ENCODE data around the gene SLC6A13. TPM values are rescaled to one million over a fixed set of nuclear protein-coding genes. Genes with fewer than 3 reads are reported as not detected.

Gene SLC6A13
- total RNA-seq, 1 experiment from 2014 or later: not detected

DNA sequence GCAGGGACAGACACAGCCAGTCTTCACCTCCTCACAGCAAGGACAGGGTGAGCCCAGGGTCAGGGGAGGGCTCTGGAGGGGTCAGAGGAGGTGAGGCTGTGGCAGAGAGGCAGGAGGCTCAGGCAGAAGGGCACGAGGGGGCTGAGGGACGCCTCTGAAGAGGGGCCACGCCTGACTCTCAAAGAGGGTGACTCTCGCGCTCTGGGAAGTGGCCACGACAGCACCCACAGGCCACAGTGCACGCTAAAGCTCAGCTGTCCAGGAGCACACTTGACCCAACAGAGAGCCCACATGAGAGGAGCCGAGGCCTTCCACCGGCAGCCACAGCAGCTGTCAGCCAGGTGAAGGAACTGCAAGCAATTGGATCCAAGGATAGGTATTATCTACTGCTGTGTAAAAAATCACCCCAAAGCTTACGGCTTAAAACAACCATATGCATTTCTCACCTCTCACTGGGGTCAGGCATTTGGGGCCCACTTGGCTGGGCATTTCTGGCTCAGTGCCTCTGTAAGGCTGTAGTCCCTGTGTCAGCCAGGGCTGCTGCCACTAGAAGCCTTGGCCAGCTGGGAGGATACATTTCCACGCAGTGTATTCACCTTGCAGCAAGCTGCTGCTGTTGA is 76.5 kb downstream of the SLC6A13 start:
- ChIA-PET CTCF (no interaction called here), POLR2A (ENCODE audit: low non-redundant PET) (no interaction called here)
- Histone ChIP-seq H3K27ac (ENCODE audit: low read depth, low read length, poor library complexity, severe bottlenecking) (no peak overlapping the region), H3K4me3 (ENCODE audit: low read depth, low read length, poor library complexity, severe bottlenecking) (no peak overlapping the region), H3K4me1 (ENCODE audit: insufficient read depth, low read length, poor library complexity, severe bottlenecking) (no peaks in the 10 kb centered on the region), H3K36me3 (ENCODE audit: insufficient read depth, low read length, poor library complexity, severe bottlenecking) (no peaks in the 10 kb centered on the region), H3K9me3 (ENCODE audit: low read depth, low read length, poor library complexity, severe bottlenecking) (no peaks in the 10 kb centered on the region), H3K27me3 (replicated peaks; ENCODE audit: insufficient read depth, low read depth, low read length, poor library complexity) (no peaks in the 10 kb centered on the region)
- TF ChIP-seq EZH2 (IDR thresholded peaks at IDR 0.05; ENCODE audit: borderline replicate concordance, low read depth, low read length, poor library complexity, severe bottlenecking): no peak
- no TSS peak for BruUV-seq (replicated peaks)
- no peak for DNase-seq (ENCODE audit: low spot score)
- intact Hi-C loops (cut with micrococcal nuclease; ENCODE audit: unreplicated experiment): no loop called here

GRCh38 chr12:185576-185955 is 77.1 kb downstream of the SLC6A13 start:
- H3K4me3 ChIP-seq (ENCODE audit: low read depth, low read length, poor library complexity, severe bottlenecking): no peak overlapping the region
- ChIA-PET CTCF (no interaction called here), POLR2A (ENCODE audit: low non-redundant PET) (no interaction called here)
- intact Hi-C loops (cut with micrococcal nuclease; ENCODE audit: unreplicated experiment): no loop called here
- TF ChIP-seq, protein P1, sequence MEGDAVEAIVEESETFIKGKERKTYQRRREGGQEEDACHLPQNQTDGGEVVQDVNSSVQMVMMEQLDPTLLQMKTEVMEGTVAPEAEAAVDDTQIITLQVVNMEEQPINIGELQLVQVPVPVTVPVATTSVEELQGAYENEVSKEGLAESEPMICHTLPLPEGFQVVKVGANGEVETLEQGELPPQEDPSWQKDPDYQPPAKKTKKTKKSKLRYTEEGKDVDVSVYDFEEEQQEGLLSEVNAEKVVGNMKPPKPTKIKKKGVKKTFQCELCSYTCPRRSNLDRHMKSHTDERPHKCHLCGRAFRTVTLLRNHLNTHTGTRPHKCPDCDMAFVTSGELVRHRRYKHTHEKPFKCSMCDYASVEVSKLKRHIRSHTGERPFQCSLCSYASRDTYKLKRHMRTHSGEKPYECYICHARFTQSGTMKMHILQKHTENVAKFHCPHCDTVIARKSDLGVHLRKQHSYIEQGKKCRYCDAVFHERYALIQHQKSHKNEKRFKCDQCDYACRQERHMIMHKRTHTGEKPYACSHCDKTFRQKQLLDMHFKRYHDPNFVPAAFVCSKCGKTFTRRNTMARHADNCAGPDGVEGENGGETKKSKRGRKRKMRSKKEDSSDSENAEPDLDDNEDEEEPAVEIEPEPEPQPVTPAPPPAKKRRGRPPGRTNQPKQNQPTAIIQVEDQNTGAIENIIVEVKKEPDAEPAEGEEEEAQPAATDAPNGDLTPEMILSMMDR (conservative IDR thresholded peaks at IDR 0.05; ENCODE audit: low read depth, low read length): no peak
- no peak for TF ChIP-seq EZH2 (IDR thresholded peaks at IDR 0.05; ENCODE audit: borderline replicate concordance, low read depth, low read length, poor library complexity, severe bottlenecking)
- no peaks in the 10 kb centered on the region for H3K4me1 ChIP-seq (ENCODE audit: insufficient read depth, low read length, poor library complexity, severe bottlenecking)
- H3K27ac ChIP-seq (ENCODE audit: low read depth, low read length, poor library complexity, severe bottlenecking): no peak overlapping the region
- H3K9me3 ChIP-seq (ENCODE audit: low read depth, low read length, poor library complexity, severe bottlenecking): no peaks in the 10 kb centered on the region
- no peaks in the 10 kb centered on the region for H3K36me3 ChIP-seq (ENCODE audit: insufficient read depth, low read length, poor library complexity, severe bottlenecking)
- BruUV-seq (replicated peaks): no TSS peak
- no peaks in the 10 kb centered on the region for H3K27me3 ChIP-seq (replicated peaks; ENCODE audit: insufficient read depth, low read depth, low read length, poor library complexity)
- DNase-seq (ENCODE audit: low spot score): no peak

GRCh38 chr12:184811-185575 is 77.6 kb downstream of the SLC6A13 start:
- ChIA-PET POLR2A (ENCODE audit: low non-redundant PET) (interaction anchor here (0.6 kb wide), 1 partner anchor 227 kb away, joined by 4 read pairs; no protein-coding TSS in a partner anchor), CTCF (no interaction called here)
- Histone ChIP-seq H3K4me3 (ENCODE audit: low read depth, low read length, poor library complexity, severe bottlenecking) (no peak overlapping the region), H3K27me3 (replicated peaks; ENCODE audit: insufficient read depth, low read depth, low read length, poor library complexity) (no peaks in the 10 kb centered on the region), H3K36me3 (ENCODE audit: insufficient read depth, low read length, poor library complexity, severe bottlenecking) (no peaks in the 10 kb centered on the region), H3K9me3 (ENCODE audit: low read depth, low read length, poor library complexity, severe bottlenecking) (no peaks in the 10 kb centered on the region), H3K27ac (ENCODE audit: low read depth, low read length, poor library complexity, severe bottlenecking) (no peak overlapping the region), H3K4me1 (ENCODE audit: insufficient read depth, low read length, poor library complexity, severe bottlenecking) (no peaks in the 10 kb centered on the region)
- no peak for TF ChIP-seq EZH2 (IDR thresholded peaks at IDR 0.05; ENCODE audit: borderline replicate concordance, low read depth, low read length, poor library complexity, severe bottlenecking)
- TF ChIP-seq, protein P1 (conservative IDR thresholded peaks at IDR 0.05; ENCODE audit: low read depth, low read length): no peak
- DNase-seq (ENCODE audit: low spot score): no peak
- BruUV-seq (replicated peaks): no TSS peak
- intact Hi-C loops (cut with micrococcal nuclease; ENCODE audit: unreplicated experiment): no loop called here
